HG03460 (cell line): Measurements from ENCODE around the gene RNF13.

ENCODE experiments used
- ATAC-seq: cut with Tn5 transposase; IDR thresholded peaks from one replicate; pipeline ENCODE4 v1.9.1; 2021; ENCODE audit not compliant: unreplicated experiment

The RNF13 gene

DNA sequence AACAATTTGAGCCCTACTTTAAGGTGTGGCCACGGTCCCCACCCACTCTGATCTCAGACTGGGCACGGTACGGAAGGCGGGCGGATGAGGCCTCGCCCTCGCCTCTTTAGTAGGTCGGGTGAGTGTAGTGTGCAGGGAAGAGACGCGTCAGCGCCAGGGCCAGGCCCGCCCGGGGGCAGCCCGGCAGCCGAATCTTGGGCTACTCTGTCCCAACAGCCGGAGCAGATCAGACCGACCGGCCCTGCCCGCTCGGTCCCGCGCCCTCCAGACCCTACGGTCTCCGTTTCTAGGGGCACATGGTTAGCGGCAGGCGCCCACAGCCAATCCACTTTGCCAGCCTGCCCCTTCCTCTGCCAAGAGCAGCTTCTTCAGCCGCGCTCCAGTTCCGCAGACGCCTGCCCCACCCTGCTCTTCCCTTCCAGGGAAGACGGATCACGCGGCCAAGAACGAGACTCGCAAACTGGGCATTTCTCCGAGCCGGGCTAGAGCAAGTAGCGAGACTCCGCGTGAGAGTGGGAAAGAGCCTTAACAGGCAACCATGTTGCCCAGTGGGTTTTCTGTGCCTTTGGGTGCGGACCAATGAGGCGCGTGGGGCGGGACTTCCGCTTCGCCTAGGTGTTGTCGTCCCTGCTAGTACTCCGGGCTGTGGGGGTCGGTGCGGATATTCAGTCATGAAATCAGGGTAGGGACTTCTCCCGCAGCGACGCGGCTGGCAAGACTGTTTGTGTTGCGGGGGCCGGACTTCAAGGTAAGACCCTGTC is at the start of gene RNF13:
TSS of gene RNF13 (plus strand) at position 610 of the 761 bp plus-strand sequence. CDS start 32,812 bp downstream, outside the sequence.
- ATAC-seq: peak; percentile 94

- no peak for ATAC-seq
Observed at GRCh38 chr3:149763565-149764195, 49.3 kb upstream of the RNF13 start.

GRCh38 chr3:149764302-149764701 is 48.7 kb upstream of the RNF13 start:
- ATAC-seq: no peak

DNA sequence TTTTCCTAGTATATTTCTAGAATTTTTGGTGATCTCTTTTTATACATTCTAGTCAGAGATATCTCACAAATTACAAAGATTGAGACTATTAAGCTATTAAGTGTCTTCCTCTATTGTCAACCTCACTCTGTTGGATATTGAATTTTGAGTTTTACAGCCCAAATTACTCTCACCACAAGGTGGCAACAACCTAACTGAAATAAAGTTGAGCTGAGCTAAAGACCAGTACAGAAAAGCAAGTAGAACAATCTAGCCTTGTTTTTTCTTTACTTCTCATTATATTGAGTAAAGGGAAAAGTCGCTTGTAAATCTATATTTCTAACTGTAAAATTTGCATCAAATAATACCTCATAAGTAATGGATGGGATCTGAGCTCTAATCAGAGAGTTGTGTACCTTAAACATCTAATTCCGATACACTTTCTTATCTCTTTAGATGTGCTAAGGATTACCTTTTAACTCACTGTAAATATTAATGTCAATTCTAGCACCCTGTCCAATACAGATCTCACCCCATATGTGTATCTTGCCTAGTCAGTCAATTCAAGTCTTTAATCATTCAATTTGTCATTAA is 47.2 kb upstream of the RNF13 start:
- no peak for ATAC-seq

GRCh38 chr3:149767720-149768119 is 45.3 kb upstream of the RNF13 start:
- ATAC-seq: no peak

DNA sequence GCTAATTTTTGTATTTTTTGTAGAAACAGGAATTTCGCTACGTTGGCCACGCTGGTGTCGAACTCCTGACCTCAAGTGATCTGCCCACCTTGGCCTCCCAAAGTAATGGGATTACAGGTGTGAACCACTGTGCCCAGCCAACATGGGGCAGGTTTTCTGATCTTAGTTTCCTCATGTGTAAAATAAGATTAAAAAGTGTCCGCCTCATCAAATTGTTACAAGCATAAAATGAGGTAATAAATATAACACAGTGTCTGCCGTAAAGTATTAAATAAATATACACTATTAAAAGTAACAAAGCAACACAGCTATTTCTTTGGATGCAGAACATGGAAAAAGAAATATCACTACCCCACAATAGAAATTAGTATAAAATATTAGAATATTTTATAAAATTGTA is 44.3 kb upstream of the RNF13 start:
- no peak for ATAC-seq

DNA sequence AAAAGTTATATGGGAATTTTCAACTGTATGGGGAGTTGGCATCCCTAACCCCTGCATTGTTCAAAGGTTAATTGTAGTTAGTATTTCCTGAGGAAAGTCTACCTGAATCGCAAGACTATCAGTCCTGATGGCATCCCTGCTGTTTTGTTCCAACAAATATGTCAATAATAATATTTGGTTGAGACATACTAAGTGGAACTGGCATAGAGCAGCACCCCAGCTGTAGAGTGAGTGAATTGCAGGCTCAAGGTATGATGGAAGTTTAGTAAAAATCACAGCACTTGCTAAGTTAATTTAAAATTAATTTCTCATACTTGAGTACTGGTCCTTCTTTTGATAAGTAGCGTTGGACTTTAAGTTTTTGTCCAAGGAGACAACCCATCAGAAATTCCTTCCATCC is 42.8 kb upstream of the RNF13 start:
- no peak for ATAC-seq

GRCh38 chr3:149771652-149772271 is 41.3 kb upstream of the RNF13 start:
- no peak for ATAC-seq

GRCh38 chr3:149772861-149773260 is 40.2 kb upstream of the RNF13 start:
- no peak for ATAC-seq

- no peak for ATAC-seq
Observed at GRCh38 chr3:149776170-149776569, 36.8 kb upstream of the RNF13 start.

DNA sequence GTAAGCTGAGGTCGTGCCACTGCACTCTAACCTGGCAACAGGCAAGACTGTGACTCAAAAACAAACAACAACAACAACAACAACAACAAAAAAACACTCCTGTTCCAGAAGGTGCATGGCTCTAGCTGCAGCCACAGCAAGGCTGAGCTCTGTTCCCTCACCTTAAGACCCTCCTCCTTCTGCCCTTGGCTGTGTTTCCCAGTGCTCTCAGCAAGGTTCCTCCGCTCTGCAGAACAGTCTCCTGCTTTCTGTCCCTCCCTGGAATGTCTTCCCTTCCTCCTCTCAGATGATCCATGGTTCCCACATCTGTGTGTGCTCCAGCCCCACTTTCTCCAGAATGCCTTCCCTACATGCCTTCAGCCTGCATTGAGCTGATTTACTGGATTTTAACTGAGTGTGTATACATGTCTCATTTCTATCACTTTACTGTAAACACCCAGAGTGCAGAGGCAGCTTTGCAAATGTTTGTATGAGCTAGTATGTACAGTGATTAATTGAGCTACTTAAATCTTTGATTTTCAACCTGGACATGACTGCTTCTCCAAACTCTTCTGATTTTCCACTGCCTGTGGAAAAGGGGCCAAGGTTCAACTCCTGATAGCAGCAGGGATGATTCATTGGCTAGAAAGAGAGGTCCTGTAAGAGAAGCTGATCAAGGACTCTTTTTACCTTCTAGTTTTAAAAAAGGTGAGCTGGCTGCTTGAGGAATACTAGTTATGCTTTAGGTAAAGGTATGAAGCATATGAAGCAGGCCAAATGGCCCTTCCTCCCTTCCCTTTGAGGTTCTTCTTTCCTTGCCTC is 35.4 kb upstream of the RNF13 start:
- ATAC-seq: no peak

- ATAC-seq: no peak
Observed at GRCh38 chr3:149781211-149781610, 31.8 kb upstream of the RNF13 start.

GRCh38 chr3:149781741-149782140 is 31.3 kb upstream of the RNF13 start:
- no peak for ATAC-seq

GRCh38 chr3:149783576-149783975 is 29.4 kb upstream of the RNF13 start:
- no peak for ATAC-seq

GRCh38 chr3:149784064-149784704 is 28.8 kb upstream of the RNF13 start:
- ATAC-seq: no peak

GRCh38 chr3:149790268-149790667 is 22.7 kb upstream of the RNF13 start:
- ATAC-seq: no peak

GRCh38 chr3:149790698-149791097 is 22.3 kb upstream of the RNF13 start:
- no peak for ATAC-seq

- no peak for ATAC-seq
Observed at GRCh38 chr3:149792452-149793270, 20.4 kb upstream of the RNF13 start, which contains the start of gene ANKUB1. Gene ANKUB1 (minus strand): TSS chr3:149792554. CDS start chr3:149792366, 188 bp downstream.

GRCh38 chr3:149796026-149796425 is 17.0 kb upstream of the RNF13 start:
- ATAC-seq: no peak

DNA sequence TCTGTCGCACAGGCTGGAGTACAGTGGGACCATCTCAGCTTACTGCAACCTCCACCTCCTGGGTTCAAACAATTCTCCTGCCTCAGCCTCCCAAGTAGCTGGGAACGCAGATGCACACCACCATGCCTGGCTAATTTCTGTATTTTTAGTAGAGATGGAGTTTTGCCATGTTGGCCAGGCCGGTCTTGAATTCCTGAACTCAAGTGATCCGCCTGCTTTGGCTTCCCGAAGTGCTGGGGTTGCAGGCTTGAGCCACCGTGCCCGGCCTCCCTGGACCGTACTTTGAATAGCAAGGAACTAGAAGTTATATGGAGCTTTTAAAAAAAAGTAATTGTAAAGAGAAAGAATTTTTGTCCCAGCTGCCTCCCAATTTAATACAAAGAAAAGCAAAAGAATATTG is 12.3 kb upstream of the RNF13 start:
- ATAC-seq: no peak
